Nephron progenitor cell (in vitro differentiated cells): ENCODE data around the gene ERVFRD-1.

Source experiments
- DNase-seq: peaks from one replicate; pipeline ENCODE4 v3.0.0; 2021
- H3K27ac Mint-ChIP-seq: 2 replicates; pipeline ENCODE4 v1.8.0; 2021; ENCODE audit warnings: mild to moderate bottlenecking, moderate library complexity, mixed read lengths
- H3K27me3 Mint-ChIP-seq: 2 replicates; pipeline ENCODE4 v1.8.0; 2021; ENCODE audit warnings: mild to moderate bottlenecking, low read depth, mixed read lengths; ENCODE audit not compliant: poor library complexity
- H3K36me3 Mint-ChIP-seq: 2 replicates; pipeline ENCODE4 v1.8.0; 2021; ENCODE audit warnings: low read depth, mixed read lengths
- H3K4me1 Mint-ChIP-seq: 2 replicates; pipeline ENCODE4 v1.8.0; 2021; ENCODE audit warnings: mixed read lengths
- H3K4me3 Mint-ChIP-seq: 2 replicates; pipeline ENCODE4 v1.8.0; 2021; ENCODE audit warnings: mild to moderate bottlenecking, moderate library complexity, mixed read lengths
- H3K9me3 Mint-ChIP-seq: 2 replicates; pipeline ENCODE4 v1.8.0; 2021; ENCODE audit warnings: mild to moderate bottlenecking, moderate library complexity, mixed read lengths
- CTCF ChIP-seq: fragments of 200-600 bp; sonication (generic); IDR thresholded peaks from 2 replicates; pipeline ENCODE4 v1.5.0; 2021; ENCODE audit warnings: antibody characterized with exemption

The ERVFRD-1 gene

GRCh38 chr6:11062083-11062482 is 49.4 kb downstream of the ERVFRD-1 start:
- no peak overlapping the region for H3K4me3 Mint-ChIP-seq
- no peaks in the 10 kb centered on the region for H3K9me3 Mint-ChIP-seq
- no peak overlapping the region for H3K27ac Mint-ChIP-seq
- DNase-seq, result no peak
- no peaks in the 10 kb centered on the region for H3K36me3 Mint-ChIP-seq
- TF ChIP-seq CTCF, result no peak
- H3K4me1 Mint-ChIP-seq, result no peaks in the 10 kb centered on the region
- no peaks in the 10 kb centered on the region for H3K27me3 Mint-ChIP-seq

GRCh38 chr6:11058406-11058805 is 53.1 kb downstream of the ERVFRD-1 start:
- no peaks in the 10 kb centered on the region for H3K4me1 Mint-ChIP-seq
- no peaks in the 10 kb centered on the region for H3K9me3 Mint-ChIP-seq
- DNase-seq, result no peak
- no peak overlapping the region for H3K27ac Mint-ChIP-seq
- no peak overlapping the region for H3K4me3 Mint-ChIP-seq
- no peaks in the 10 kb centered on the region for H3K36me3 Mint-ChIP-seq
- H3K27me3 Mint-ChIP-seq, result peaks cover 6% of the 10 kb centered on the region
- TF ChIP-seq CTCF, result no peak

- no peaks in the 10 kb centered on the region for H3K4me1 Mint-ChIP-seq
- no peak overlapping the region for H3K4me3 Mint-ChIP-seq
- DNase-seq, result no peak
- H3K36me3 Mint-ChIP-seq, result no peaks in the 10 kb centered on the region
- no peak overlapping the region for H3K27ac Mint-ChIP-seq
- TF ChIP-seq CTCF, result no peak
- peaks cover 6% of the 10 kb centered on the region for H3K27me3 Mint-ChIP-seq
- H3K9me3 Mint-ChIP-seq, result no peaks in the 10 kb centered on the region
Observed at GRCh38 chr6:11056871-11057270, 54.7 kb downstream of the ERVFRD-1 start.

- H3K27me3 Mint-ChIP-seq, result peaks cover 6% of the 10 kb centered on the region
- TF ChIP-seq CTCF, result no peak
- H3K4me1 Mint-ChIP-seq, result no peaks in the 10 kb centered on the region
- no peaks in the 10 kb centered on the region for H3K9me3 Mint-ChIP-seq
- no peak for DNase-seq
- H3K27ac Mint-ChIP-seq, result no peak overlapping the region
- H3K36me3 Mint-ChIP-seq, result no peaks in the 10 kb centered on the region
- H3K4me3 Mint-ChIP-seq, result no peak overlapping the region
Observed at GRCh38 chr6:11055127-11055627, 56.3 kb downstream of the ERVFRD-1 start.

- Mint-ChIP-seq H3K27ac (no peak overlapping the region), H3K9me3 (no peaks in the 10 kb centered on the region), H3K27me3 (peaks cover 7% of the 10 kb centered on the region), H3K4me1 (no peaks in the 10 kb centered on the region), H3K36me3 (no peaks in the 10 kb centered on the region), H3K4me3 (no peak overlapping the region)
- no peak for TF ChIP-seq CTCF
- no peak for DNase-seq
Observed at GRCh38 chr6:11054722-11055121, 56.8 kb downstream of the ERVFRD-1 start.

GRCh38 chr6:11053307-11053706 is 58.2 kb downstream of the ERVFRD-1 start:
- H3K36me3 Mint-ChIP-seq, result no peaks in the 10 kb centered on the region
- H3K27ac Mint-ChIP-seq, result no peak overlapping the region
- no peak for TF ChIP-seq CTCF
- H3K9me3 Mint-ChIP-seq, result no peaks in the 10 kb centered on the region
- no peak overlapping the region for H3K4me3 Mint-ChIP-seq
- H3K4me1 Mint-ChIP-seq, result no peaks in the 10 kb centered on the region
- DNase-seq, result no peak
- H3K27me3 Mint-ChIP-seq, result peaks cover 13% of the 10 kb centered on the region
